Fibroblast of lung (primary cell): ENCODE results near the gene CACNA1F.

ENCODE experiments used
- EZH2 ChIP-seq: IDR thresholded peaks from 2 replicates; pipeline ENCODE4 v1.5.1; 2012; ENCODE audit warnings: low read length, control low read depth, mild to moderate bottlenecking; ENCODE audit errors: missing control alignments
- TF ChIP-seq, protein P1 (sequence below), 2 donors: IDR thresholded peaks in 1 of 2; conservative IDR thresholded peaks in 1 of 2; 1 replicate in 1 of 2; 2 replicates in 1 of 2; pipeline ENCODE4 v1.5.1; 2011 to 2012; ENCODE audit warnings: low read length in 2 of 2, control low read depth in 1 of 2, inconsistent platforms in 1 of 2, low read depth in 1 of 2, mild to moderate bottlenecking in 1 of 2

DNA sequence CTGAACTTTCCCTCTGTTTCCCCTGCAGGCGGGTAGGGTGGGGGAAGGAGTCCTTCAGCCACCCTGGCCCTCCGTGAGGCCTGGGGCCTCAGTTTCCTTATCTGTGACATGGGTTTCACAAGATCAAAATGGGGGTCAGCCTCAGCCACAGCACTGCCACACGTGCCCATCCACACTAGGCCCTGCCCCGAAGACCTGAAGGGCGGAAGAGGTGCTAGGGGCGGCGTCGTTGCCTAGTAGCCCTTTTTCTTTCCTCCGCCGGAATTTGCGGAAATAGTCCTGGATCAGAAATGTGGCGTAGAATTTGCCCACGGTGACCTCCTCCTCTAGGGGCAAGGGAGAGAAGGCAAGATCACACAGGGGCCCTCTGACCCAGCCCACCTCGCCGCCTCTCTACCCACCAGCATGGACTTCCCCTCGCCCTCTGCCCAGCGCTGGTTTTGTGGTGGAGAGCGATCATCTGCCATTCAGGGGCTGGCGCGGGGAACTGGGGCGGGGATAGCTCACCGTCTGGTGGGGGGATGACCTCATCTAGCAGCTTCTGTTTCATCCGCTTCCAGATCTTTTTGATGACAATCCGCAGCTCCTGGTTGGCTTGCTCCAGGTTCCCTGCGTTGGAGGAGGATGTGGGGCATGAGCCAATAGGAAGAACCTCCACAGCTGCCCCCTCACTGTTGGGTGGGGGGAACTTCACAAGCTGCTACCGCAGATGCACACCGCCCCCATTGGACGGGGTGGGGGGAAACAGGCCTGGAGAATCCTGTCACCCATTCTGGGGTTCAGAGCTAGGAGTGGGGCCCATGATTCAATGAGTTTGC is 23.5 kb downstream of the CACNA1F start:
- no peak for TF ChIP-seq EZH2
- TF ChIP-seq, protein P1, sequence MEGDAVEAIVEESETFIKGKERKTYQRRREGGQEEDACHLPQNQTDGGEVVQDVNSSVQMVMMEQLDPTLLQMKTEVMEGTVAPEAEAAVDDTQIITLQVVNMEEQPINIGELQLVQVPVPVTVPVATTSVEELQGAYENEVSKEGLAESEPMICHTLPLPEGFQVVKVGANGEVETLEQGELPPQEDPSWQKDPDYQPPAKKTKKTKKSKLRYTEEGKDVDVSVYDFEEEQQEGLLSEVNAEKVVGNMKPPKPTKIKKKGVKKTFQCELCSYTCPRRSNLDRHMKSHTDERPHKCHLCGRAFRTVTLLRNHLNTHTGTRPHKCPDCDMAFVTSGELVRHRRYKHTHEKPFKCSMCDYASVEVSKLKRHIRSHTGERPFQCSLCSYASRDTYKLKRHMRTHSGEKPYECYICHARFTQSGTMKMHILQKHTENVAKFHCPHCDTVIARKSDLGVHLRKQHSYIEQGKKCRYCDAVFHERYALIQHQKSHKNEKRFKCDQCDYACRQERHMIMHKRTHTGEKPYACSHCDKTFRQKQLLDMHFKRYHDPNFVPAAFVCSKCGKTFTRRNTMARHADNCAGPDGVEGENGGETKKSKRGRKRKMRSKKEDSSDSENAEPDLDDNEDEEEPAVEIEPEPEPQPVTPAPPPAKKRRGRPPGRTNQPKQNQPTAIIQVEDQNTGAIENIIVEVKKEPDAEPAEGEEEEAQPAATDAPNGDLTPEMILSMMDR (conservative IDR thresholded peaks at IDR 0.05 in 1 of 2, IDR thresholded peaks at IDR 0.05 in 1 of 2; ENCODE audit: low read depth in 1 of 2, low read length in 2 of 2): no peak
